ENCODE results near the gene SLC26A1. TPM values are rescaled to one million over a fixed set of nuclear protein-coding genes. Genes with fewer than 3 reads are reported as not detected.

SLC26A1 gene
- total and polyA plus RNA-seq, 2 of the 13 experiments (the other 11 are each of a cell fraction or from before 2014, with no cell fraction given), result 5.4 to 22.9 TPM

DNA sequence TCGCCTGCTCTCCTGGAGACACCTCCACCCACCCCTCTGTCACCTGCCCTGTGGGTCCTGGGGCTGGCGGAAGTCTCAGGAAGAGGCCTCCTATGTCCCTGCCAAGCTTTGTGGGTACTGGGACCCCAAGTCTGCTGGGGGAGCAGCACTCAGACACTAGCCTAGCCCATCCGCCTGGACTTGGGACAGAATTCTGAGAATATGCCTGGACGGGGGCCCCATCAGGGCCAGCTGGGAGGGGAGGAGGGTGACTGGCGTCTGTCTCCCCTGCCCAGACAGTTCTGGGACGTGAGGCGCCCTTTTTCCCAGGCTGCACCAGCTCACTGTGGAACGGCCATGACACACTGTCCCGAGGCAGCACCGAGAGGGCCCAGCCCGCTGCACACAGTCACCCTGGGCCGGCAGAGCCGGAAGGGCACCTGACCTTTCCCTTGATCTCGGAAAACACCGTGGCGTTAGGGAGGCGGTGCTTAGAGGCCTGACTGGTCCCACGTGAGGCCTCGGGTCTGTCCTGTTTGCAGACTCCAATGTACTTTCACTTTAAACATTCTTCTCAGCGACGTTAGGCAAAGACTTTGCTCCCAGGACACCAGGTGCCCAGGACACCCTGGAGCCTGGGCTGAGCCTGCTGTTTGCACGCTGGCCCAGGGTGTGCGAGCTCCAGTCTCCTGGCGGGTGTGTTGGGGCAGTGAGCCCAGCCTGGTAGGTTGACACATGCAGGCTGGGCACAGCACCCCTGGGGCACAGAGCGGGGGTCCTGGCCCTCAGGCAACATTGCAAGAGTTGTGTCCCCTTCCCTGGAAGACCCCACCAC lies 700 bp downstream of the SLC26A1 start (continued):
- no peak for TF ChIP-seq TBL1XR1 (IDR thresholded peaks at IDR 0.05; ENCODE audit: borderline replicate concordance, low read length, partially characterized antibody)
- TF ChIP-seq FOXA3 (CRISPR knock-in tag; IDR thresholded peaks at IDR 0.05), result peak; percentile 88
- TF ChIP-seq FOXK2 (IDR thresholded peaks at IDR 0.05), result peak; percentile 88
- peak; percentile 41; the same call in 1 of the 2 replicates for TF ChIP-seq IRF1 (CRISPR knock-in tag; IDR thresholded peaks at IDR 0.05; ENCODE audit: low read depth)
- no peak; the same call in 1 of the 2 replicates for TF ChIP-seq ZNF253 (CRISPR knock-in tag; IDR thresholded peaks at IDR 0.05; ENCODE audit: borderline replicate concordance)
- TF ChIP-seq SRF (IDR thresholded peaks at IDR 0.05; ENCODE audit: low read depth, low read length), result no peak
- no peak for TF ChIP-seq ZHX2 (IDR thresholded peaks at IDR 0.05; ENCODE audit: low read depth)
- TF ChIP-seq ZHX2 (CRISPR knock-in tag; IDR thresholded peaks at IDR 0.05; ENCODE audit: borderline replicate concordance), result no peak
- TF ChIP-seq NCOA2 (CRISPR knock-in tag; IDR thresholded peaks at IDR 0.05), result 0 out of 2 replicates have a peak, but pooled peaks have one; percentile 48
- peak; percentile 55 for TF ChIP-seq SRSF1 (optimal IDR thresholded peaks at IDR 0.05; ENCODE audit: low read depth, low read length)
- peak; percentile 49; the same call in 1 of the 2 replicates for TF ChIP-seq RFXAP (CRISPR knock-in tag; IDR thresholded peaks at IDR 0.05; ENCODE audit: borderline replicate concordance)
- TF ChIP-seq, protein P1, sequence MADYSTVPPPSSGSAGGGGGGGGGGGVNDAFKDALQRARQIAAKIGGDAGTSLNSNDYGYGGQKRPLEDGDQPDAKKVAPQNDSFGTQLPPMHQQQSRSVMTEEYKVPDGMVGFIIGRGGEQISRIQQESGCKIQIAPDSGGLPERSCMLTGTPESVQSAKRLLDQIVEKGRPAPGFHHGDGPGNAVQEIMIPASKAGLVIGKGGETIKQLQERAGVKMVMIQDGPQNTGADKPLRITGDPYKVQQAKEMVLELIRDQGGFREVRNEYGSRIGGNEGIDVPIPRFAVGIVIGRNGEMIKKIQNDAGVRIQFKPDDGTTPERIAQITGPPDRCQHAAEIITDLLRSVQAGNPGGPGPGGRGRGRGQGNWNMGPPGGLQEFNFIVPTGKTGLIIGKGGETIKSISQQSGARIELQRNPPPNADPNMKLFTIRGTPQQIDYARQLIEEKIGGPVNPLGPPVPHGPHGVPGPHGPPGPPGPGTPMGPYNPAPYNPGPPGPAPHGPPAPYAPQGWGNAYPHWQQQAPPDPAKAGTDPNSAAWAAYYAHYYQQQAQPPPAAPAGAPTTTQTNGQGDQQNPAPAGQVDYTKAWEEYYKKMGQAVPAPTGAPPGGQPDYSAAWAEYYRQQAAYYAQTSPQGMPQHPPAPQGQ (CRISPR knock-in tag; IDR thresholded peaks at IDR 0.05; ENCODE audit: borderline replicate concordance), result no peak
- TF ChIP-seq KDM1A (CRISPR knock-in tag; IDR thresholded peaks at IDR 0.05), result no peak
- no peak for TF ChIP-seq ZNF547 (CRISPR knock-in tag; IDR thresholded peaks at IDR 0.05)
- no peak for TF ChIP-seq ZNF615 (CRISPR knock-in tag; IDR thresholded peaks at IDR 0.05; ENCODE audit: borderline replicate concordance)
- peak; percentile 23; the same call in 1 of the 2 replicates for TF ChIP-seq ZNF441 (CRISPR knock-in tag; IDR thresholded peaks at IDR 0.05; ENCODE audit: borderline replicate concordance)
- no peak for TF ChIP-seq PHF5A (CRISPR knock-in tag; IDR thresholded peaks at IDR 0.05; ENCODE audit: low read depth, unreplicated experiment)
- TF ChIP-seq ELF3 (CRISPR knock-in tag; IDR thresholded peaks at IDR 0.05), result peak; percentile 89
- TF ChIP-seq ZNF235 (CRISPR knock-in tag; IDR thresholded peaks at IDR 0.05; ENCODE audit: borderline replicate concordance), result no peak; the same call in 1 of the 2 replicates
- peak; percentile 71; the same call in 1 of the 2 replicates for TF ChIP-seq PHF20 (CRISPR knock-in tag; IDR thresholded peaks at IDR 0.05)
- peak; percentile 42 for TF ChIP-seq RAD21 (CRISPR knock-in tag; IDR thresholded peaks at IDR 0.05)
- TF ChIP-seq ZNF616 (CRISPR knock-in tag; IDR thresholded peaks at IDR 0.05; ENCODE audit: low read depth), result 0 out of 2 replicates have a peak, but pooled peaks have one; percentile 2
- TF ChIP-seq NBN (conservative IDR thresholded peaks at IDR 0.05), result no peak

Measured in HepG2 (cell line).